ENCODE measurements around the gene CEP250. TPM values are rescaled to one million over a fixed set of nuclear protein-coding genes. Genes with fewer than 3 reads are reported as not detected.

CEP250 gene
- polyA plus RNA-seq, 1 experiment: 7.9 TPM

GRCh38 chr20:35558451-35558850, 103.1 kb downstream of the CEP250 start:
- Histone ChIP-seq H3K4me3 (ENCODE audit: low read depth, low read length) (no peak overlapping the region), H3K27me3 (ENCODE audit: control insufficient read depth, insufficient read depth, low read length) (no peaks in the 10 kb centered on the region), H3K36me3 (ENCODE audit: control insufficient read depth, insufficient read depth, low read length) (peaks cover 26% of the 10 kb centered on the region)
- ChIA-PET POLR2A (no interaction called here), CTCF (interaction anchor here (0.6 kb wide), 1 partner anchor 104 kb away, joined by 3 read pairs; no protein-coding TSS in a partner anchor)
- no peak for DNase-seq (ENCODE audit: low read depth)
- no peak for TF ChIP-seq CTCF (IDR thresholded peaks at IDR 0.05; ENCODE audit: insufficient read depth, low read depth, low read length)

- Histone ChIP-seq H3K4me3 (ENCODE audit: low read depth, low read length) (no peak overlapping the region), H3K36me3 (ENCODE audit: control insufficient read depth, insufficient read depth, low read length) (peaks cover 22% of the 10 kb centered on the region), H3K27me3 (ENCODE audit: control insufficient read depth, insufficient read depth, low read length) (no peaks in the 10 kb centered on the region)
- CTCF ChIA-PET: no interaction called here
- POLR2A ChIA-PET: no interaction called here
- no peak for DNase-seq (ENCODE audit: low read depth)
- TF ChIP-seq CTCF (IDR thresholded peaks at IDR 0.05; ENCODE audit: insufficient read depth, low read depth, low read length): no peak
Measured at GRCh38 chr20:35559042-35559693, 103.8 kb downstream of the CEP250 start.

- TF ChIP-seq CTCF (IDR thresholded peaks at IDR 0.05; ENCODE audit: insufficient read depth, low read depth, low read length): no peak
- ChIA-PET CTCF (no interaction called here), POLR2A (no interaction called here)
- H3K36me3 ChIP-seq (ENCODE audit: control insufficient read depth, insufficient read depth, low read length): peaks cover 20% of the 10 kb centered on the region
- H3K4me3 ChIP-seq (ENCODE audit: low read depth, low read length): no peak overlapping the region
- no peaks in the 10 kb centered on the region for H3K27me3 ChIP-seq (ENCODE audit: control insufficient read depth, insufficient read depth, low read length)
- DNase-seq (ENCODE audit: low read depth): no peak
Measured at GRCh38 chr20:35560105-35560511, 104.7 kb downstream of the CEP250 start.

- peaks cover 20% of the 10 kb centered on the region for H3K36me3 ChIP-seq (ENCODE audit: control insufficient read depth, insufficient read depth, low read length)
- CTCF ChIA-PET: interaction anchor here (1.2 to 1.9 kb wide), 2 partner anchors 10 to 18 kb away, joined by 4 to 6 read pairs; partner anchors contain the start of gene ERGIC3
- POLR2A ChIA-PET: no interaction called here
Measured at GRCh38 chr20:35560541-35560940, 105.1 kb downstream of the CEP250 start.

GRCh38 chr20:35561268-35561667, 105.9 kb downstream of the CEP250 start:
- CTCF ChIA-PET: interaction anchor here (0.6 to 1.9 kb wide), 3 partner anchors 11 to 19 kb away, joined by 3 to 6 read pairs (median 4); partner anchors contain the start of gene ERGIC3
- H3K36me3 ChIP-seq (ENCODE audit: control insufficient read depth, insufficient read depth, low read length): peaks cover 14% of the 10 kb centered on the region
- DNase-seq (ENCODE audit: low read depth): no peak
- POLR2A ChIA-PET: no interaction called here
- H3K27me3 ChIP-seq (ENCODE audit: control insufficient read depth, insufficient read depth, low read length): no peaks in the 10 kb centered on the region
- TF ChIP-seq CTCF (IDR thresholded peaks at IDR 0.05; ENCODE audit: insufficient read depth, low read depth, low read length): peak; percentile 39
- H3K4me3 ChIP-seq (ENCODE audit: low read depth, low read length): no peak overlapping the region

More at GRCh38 chr20:35560541-35560940, 105.1 kb downstream of the CEP250 start:
- no peak for TF ChIP-seq CTCF (IDR thresholded peaks at IDR 0.05; ENCODE audit: insufficient read depth, low read depth, low read length)
- no peaks in the 10 kb centered on the region for H3K27me3 ChIP-seq (ENCODE audit: control insufficient read depth, insufficient read depth, low read length)
- DNase-seq (ENCODE audit: low read depth): no peak
- H3K4me3 ChIP-seq (ENCODE audit: low read depth, low read length): no peak overlapping the region
